GM13976 (cell line): ENCODE data around the gene L3MBTL4.

ENCODE experiments used
- DNase-seq: peaks from one replicate; pipeline ENCODE4 v3.0.0; 2012; ENCODE audit warnings: low spot score
- CTCF ChIP-seq: IDR thresholded peaks from 2 replicates; pipeline ENCODE4 v1.5.1; 2012; ENCODE audit warnings: borderline replicate concordance, mild to moderate bottlenecking; ENCODE audit not compliant: insufficient read depth; ENCODE audit errors: extremely low read depth, missing control alignments, control extremely low read depth
- in situ Hi-C: fragments of 300-500 bp; cut with MboI; formaldehyde crosslinking; loops from one replicate; pipeline ENCODE4 v1.12.0; 2022; ENCODE audit warnings: low sequenced_read_pairs, mixed read lengths, inconsistent platforms; ENCODE audit not compliant: unreplicated experiment

Gene L3MBTL4

GRCh38 chr18:5969989-5970403, 444.7 kb downstream of the L3MBTL4 start:
- DNase-seq, result no peak
- in situ Hi-C loops, result no loop called here
- no peak for TF ChIP-seq CTCF

- DNase-seq, result no peak
- TF ChIP-seq CTCF, result no peak
- in situ Hi-C loops, result no loop called here
Observed at GRCh38 chr18:5969355-5969988, 445.2 kb downstream of the L3MBTL4 start.

- TF ChIP-seq CTCF, result no peak
- in situ Hi-C loops, result no loop called here
Observed at GRCh38 chr18:5967666-5968065, 447.0 kb downstream of the L3MBTL4 start.

GRCh38 chr18:5967007-5967406, 447.7 kb downstream of the L3MBTL4 start:
- in situ Hi-C loops, result no loop called here
- no peak for DNase-seq
- TF ChIP-seq CTCF, result no peak

More at GRCh38 chr18:5967666-5968065, 447.0 kb downstream of the L3MBTL4 start:
- no peak for DNase-seq

- no peak for DNase-seq
- TF ChIP-seq CTCF, result no peak
- in situ Hi-C loops, result no loop called here
Observed at GRCh38 chr18:5966514-5966913, 448.2 kb downstream of the L3MBTL4 start.

GRCh38 chr18:5964996-5965395, 449.7 kb downstream of the L3MBTL4 start:
- no peak for DNase-seq
- TF ChIP-seq CTCF, result no peak
- in situ Hi-C loops, result no loop called here
